OCI-M1 (cell line): ENCODE measurements around the gene NOC4L.

ENCODE experiments used
- DNase-seq: peaks from one replicate; lab custom pipeline; 2025; lab: John Stamatoyannopoulos, UW

Gene NOC4L

DNA sequence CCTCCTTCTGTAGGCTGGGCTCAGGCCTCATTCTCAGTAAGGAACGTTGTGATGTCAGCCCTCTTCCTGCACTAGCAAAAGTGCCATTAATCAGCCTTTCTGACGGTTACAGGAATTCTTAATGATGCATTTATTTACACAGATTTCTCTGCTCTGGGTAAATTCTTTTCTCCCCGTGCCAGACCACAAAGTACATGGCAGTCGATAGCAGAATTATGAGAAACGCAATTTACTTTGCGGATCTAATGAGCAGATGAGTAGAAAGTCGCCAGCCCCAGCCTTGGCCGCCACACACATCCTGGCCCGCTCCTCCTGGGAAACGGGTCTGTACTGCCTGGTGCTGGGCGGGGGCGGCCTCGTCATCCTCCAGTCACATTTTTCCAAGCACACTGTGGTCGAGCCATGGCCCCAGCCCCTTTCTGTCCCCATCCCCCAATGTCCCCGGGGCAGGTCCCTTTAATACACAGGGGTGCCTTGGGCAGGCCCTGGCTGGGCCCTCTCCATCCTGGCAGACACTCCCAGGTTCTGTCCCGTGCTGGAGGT is 25.9 kb downstream of the NOC4L start:
- DNase-seq, result no peak

DNA sequence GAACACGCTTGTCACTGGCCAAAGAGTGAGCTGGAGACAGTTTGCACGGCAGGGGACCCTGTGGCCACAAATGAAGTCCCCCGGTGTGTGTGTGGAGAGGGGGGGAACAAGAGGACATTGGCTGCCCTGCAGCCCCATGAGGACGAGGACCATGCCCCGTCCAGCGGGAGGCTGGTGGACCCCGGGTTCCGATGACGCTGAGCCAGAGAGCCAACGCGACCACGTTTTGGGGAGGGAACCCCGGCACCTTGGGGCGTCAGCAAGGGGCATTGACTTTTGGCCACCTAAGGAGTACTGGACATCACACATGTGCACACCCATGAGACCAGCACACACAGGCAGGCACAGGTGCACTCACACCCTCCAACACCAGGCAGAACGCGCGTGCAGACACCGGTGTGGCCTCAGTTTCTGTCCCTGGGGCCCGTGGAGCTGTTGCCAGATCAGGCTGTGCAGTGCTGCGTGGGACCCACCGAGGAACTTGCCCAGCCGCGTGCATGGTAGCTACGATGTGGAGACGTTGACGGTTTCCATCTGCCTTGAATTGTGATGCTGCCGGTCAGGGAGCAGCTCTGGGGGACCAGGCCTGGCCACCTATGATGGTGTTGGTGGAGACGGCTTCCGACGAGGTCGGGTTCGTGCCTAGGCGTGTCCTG is 26.5 kb downstream of the NOC4L start:
- DNase-seq, result no peak

DNA sequence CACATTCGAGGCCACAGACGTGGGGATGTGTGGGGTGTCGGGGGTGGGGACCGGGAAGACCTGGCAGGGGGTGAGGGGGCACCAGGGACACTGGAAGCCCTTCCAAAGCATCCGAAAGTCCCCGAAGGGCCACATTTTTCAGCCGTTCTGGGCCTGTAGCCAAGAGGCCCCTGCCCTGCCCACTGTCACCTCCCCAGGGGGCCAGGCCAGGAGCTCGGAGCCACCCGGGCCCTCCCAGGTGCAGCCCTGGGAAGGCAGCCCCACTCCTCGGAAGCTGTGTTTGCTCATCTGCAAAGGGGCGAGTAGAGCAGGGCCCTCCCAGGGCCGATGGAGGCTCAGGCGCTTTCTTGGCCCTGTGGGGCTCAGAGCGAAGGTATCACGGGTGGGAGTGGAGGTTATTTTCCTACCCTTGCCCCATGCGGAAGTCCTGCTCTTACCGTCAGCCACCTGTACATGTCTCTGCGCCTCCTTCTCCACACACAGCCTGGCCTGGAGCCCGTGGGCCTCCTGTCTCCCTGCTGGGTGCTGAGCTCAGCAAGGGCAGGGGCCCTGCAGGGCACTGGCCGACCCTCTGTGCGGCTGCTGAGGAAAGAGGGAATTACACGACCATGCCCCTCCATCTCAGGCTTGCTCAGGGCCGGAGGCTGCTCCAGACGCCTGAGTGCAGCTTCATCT is 27.2 kb downstream of the NOC4L start:
- DNase-seq, result no peak

- no peak for DNase-seq
Measured at GRCh38 chr12:132171968-132172521, 27.8 kb downstream of the NOC4L start.

- no peak for DNase-seq
Measured at GRCh38 chr12:132172619-132173018, 28.4 kb downstream of the NOC4L start.

- DNase-seq, result no peak
Measured at GRCh38 chr12:132173135-132174014, 29.1 kb downstream of the NOC4L start.

DNA sequence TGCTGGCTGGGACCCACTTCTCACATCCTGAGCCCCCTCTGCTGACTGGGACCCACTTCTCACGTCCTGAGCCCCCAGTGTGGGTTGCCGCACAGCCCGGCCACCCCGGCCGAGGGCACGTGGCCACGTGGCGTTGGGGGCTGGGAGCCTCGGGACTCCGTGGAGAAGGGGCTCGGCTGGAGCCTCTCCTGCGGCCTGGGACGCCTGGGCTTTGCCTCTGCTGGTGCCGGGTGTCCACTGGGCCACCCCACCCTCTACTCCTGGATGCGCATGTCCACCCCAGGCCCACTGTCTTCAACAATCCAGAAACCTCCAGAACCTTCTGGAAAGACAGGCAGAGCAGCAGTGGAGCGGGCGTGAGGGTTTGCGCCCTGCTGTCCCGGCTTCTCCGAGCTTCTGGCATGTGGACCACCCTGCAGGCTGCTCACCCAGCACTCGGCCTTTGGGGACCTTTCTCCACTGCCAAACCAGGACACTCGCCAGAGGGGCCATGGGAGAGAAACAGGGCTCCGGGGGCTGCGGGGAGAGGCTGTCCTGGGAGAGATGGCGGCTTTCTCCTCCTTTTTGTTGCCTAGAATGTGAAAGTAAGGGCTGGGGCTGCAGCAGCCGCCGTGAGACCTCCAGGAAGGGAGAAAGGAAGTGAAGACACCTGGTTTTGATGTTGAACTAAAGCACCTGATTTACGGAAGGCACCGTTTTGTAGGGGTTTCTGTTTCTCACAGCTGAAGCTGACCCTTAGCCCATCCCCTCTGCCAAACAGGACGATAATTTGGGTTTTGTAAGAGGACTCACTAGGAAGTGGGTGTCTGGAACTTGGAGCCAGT is 30.0 kb downstream of the NOC4L start:
- no peak for DNase-seq

GRCh38 chr12:132174839-132175490 is 30.7 kb downstream of the NOC4L start:
- no peak for DNase-seq

DNA sequence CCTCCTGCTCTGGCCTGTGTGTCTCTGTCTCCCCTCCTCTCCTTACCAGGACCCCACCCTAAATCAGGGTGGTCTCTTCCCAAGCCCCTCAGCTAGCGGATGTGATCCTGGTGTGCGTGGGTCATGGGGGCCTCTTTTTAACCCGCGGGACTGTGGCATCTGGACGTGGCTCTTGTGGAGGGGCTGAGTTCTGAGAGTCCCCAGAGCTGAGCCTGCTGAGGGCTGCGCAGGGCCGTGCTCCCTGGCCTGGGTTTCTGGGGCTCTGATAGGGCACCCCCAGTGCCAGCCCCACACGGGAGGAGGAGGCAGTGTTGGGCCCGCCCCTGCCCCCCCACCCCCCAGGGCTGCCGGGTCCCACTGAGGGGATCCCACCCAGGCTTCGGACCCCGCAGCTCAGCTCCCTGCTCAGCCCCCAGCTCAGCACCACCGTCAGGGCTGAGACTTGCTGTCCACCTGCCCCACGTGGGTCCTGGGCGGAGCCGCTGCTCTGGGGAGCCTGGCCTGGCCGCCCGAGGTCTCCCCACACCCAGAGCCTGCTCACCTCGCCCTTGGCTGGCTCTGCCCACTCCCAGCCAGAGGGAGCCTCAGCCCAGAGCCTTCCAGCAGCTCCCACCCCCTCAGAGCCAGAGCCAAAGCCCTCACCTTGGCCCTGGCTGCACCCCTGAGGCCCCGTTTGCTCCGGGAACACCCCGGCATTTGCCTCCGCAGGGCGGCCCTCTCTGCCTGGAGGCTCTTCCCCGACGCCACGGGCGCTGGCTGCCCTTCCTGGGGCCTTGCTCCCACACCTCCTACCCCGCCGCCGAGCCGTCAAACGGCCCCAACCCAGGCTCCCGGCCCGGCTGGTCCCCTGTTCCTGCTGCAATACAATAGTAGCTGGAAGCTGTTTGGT is 31.5 kb downstream of the NOC4L start:
- no peak for DNase-seq

GRCh38 chr12:132176385-132176919 is 32.2 kb downstream of the NOC4L start:
- no peak for DNase-seq

DNA sequence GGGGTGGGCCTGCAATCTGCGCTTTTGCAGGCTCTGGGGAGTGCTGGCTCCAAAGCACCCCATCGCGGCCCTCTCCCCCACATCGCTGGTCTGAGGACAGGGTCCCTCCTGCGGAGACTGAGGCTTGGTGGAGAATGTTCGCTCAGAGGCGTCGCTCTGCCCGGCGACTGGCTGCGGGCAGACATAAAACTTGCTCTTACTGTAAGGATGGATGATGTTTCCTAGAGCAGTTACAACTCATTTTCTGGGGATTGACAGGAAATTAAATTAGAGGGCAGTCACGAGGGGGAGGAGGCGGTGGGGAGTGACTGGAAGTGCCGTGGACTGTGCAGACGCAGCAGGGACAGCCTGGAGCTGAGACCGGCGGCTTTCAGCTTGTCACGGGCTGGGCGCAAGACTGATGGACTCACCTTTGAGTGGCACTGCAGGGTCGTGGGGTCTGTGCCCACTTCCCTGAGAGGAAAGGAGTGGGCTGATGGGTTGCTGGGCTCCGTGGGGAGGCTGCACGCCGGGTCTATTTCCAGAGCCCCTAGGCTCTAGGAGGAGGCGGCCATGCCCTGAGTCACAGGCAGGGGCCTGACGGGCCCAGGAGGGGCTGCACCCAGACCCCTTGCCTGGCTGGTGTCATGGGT is 32.8 kb downstream of the NOC4L start:
- no peak for DNase-seq

GRCh38 chr12:132178316-132178715 is 34.1 kb downstream of the NOC4L start:
- peak; percentile 7 for DNase-seq

DNA sequence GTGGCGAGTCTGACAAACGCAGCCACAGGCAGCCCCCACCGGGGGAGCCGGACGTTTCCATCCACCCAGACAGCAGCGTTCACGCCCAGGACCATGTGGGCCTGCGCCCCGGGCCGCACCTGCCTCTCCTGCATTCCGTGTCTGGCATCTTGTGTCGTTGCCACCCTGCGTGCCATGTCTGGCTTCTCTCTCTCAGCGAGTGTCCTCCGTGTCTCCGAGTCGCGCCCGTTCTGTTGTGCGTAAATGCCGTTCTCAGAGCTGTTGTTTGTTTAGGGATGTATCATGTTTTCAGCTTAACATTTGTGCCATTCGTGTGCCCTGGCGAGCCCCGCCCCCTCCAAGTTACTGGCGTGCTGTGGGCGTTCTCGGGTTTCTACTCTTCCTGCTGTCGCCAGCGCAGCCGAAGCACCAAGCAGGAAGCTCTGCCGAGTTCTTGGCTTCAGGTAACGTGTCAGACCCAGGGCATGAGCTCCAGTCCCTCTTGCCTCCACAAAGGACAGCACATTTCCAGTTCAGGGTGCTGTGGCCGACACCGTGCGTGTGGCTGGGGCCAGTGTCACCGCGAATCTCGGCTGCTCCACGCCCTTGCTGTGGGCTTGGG is 34.6 kb downstream of the NOC4L start:
- no peak for DNase-seq

- DNase-seq, result no peak
Measured at GRCh38 chr12:132179431-132180362, 35.4 kb downstream of the NOC4L start.

- no peak for DNase-seq
Measured at GRCh38 chr12:132180648-132181546, 36.6 kb downstream of the NOC4L start.

GRCh38 chr12:132181570-132182200 is 37.4 kb downstream of the NOC4L start:
- no peak for DNase-seq
